ENCODE measurements around the gene UNKL. TPM values are rescaled to one million over a fixed set of nuclear protein-coding genes. Genes with fewer than 3 reads are reported as not detected.
A peak's percentile ranks its signal among the peaks of the same experiment; 100 is the strongest.

UNKL gene
- total and polyA plus RNA-seq, 8 donors = 4.4 to 22.1 (median 10.2) TPM

- intact Hi-C loops (cut with DNase I) = no loop called here
Observed at GRCh38 chr16:1455190-1456171, 41.0 kb upstream of the UNKL start.

GRCh38 chr16:1454561-1454960, 40.1 kb upstream of the UNKL start:
- Histone ChIP-seq H3K9me3 (no peaks in the 10 kb centered on the region), H3K27ac (no peak overlapping the region), H3K4me3 (no peak overlapping the region), H3K4me1 (no peaks in the 10 kb centered on the region), H3K27me3 (no peaks in the 10 kb centered on the region), H3K36me3 (peaks cover 0 to 30% (median 7%) of the 10 kb centered on the region in 3 donors)
- intact Hi-C loops (cut with DNase I) = no loop called here
- FAIRE-seq (no peak), ATAC-seq (no peak), DNase-seq (peak in 1 of 6 donors; percentile 51)
- TF ChIP-seq CTCF (IDR thresholded peaks at IDR 0.05) = no peak
- 91 to 92% methylated on average over 17 of the region's 17 CpGs for WGBS, 2 donors

More at GRCh38 chr16:1455190-1456171, 41.0 kb upstream of the UNKL start:
- WGBS, 2 donors = 92 to 95% methylated on average over 40 to 41 of the region's 41 CpGs
- no peaks in the 10 kb centered on the region for H3K9me3 ChIP-seq
- no peak for ATAC-seq
- H3K36me3 ChIP-seq = peaks cover 0 to 35% (median 7%) of the 10 kb centered on the region in 3 donors
- no peaks in the 10 kb centered on the region for H3K4me1 ChIP-seq
- H3K4me3 ChIP-seq = no peak overlapping the region
- TF ChIP-seq CTCF (IDR thresholded peaks at IDR 0.05) = no peak
- peak in 1 of 6 donors; percentile 53 for DNase-seq
- H3K27ac ChIP-seq = no peak overlapping the region
- no peak for FAIRE-seq
- H3K27me3 ChIP-seq = no peaks in the 10 kb centered on the region

- DNase-seq (peak in 1 of 6 donors; percentile 56), ATAC-seq (no peak), FAIRE-seq (no peak)
- 95% methylated on average over 19 of the region's 19 CpGs for WGBS, 2 donors
- no peaks in the 10 kb centered on the region for H3K4me1 ChIP-seq
- H3K27ac ChIP-seq = no peak overlapping the region
- H3K36me3 ChIP-seq = peaks cover 0 to 30% (median 7%) of the 10 kb centered on the region in 3 donors
- TF ChIP-seq CTCF (IDR thresholded peaks at IDR 0.05) = no peak
- intact Hi-C loops (cut with DNase I) = no loop called here
- H3K27me3 ChIP-seq = no peaks in the 10 kb centered on the region
- H3K4me3 ChIP-seq = no peak overlapping the region
- H3K9me3 ChIP-seq = no peaks in the 10 kb centered on the region
Observed at GRCh38 chr16:1453316-1453715, 38.8 kb upstream of the UNKL start.

- no peak for TF ChIP-seq CTCF (IDR thresholded peaks at IDR 0.05)
- intact Hi-C loops (cut with DNase I) = no loop called here
- WGBS, 2 donors = 94% methylated on average over 20 of the region's 20 CpGs
- H3K27ac ChIP-seq = no peak overlapping the region
- no peaks in the 10 kb centered on the region for H3K27me3 ChIP-seq
- H3K4me1 ChIP-seq = no peaks in the 10 kb centered on the region
- peak in 1 of 6 donors; percentile 41 for DNase-seq
- ATAC-seq = no peak
- peaks cover 0 to 30% (median 7%) of the 10 kb centered on the region in 3 donors for H3K36me3 ChIP-seq
- no peaks in the 10 kb centered on the region for H3K9me3 ChIP-seq
- H3K4me3 ChIP-seq = no peak overlapping the region
- FAIRE-seq = no peak
Observed at GRCh38 chr16:1452530-1452929, 38.0 kb upstream of the UNKL start.

Measured in pancreas (tissue), 10 donors.